Parathyroid adenoma (tissue), 2 donors: ENCODE measurements around the gene ZKSCAN1.
"Not testable (repeated sequence)": the region's sequence is repeated elsewhere in the genome, so short reads cannot be mapped to it uniquely, and the experiment has no call there.

Experiments used
- H2AFZ ChIP-seq: fragments of 300-600 bp; sonication (generic); one replicate; pipeline ENCODE4 v1.7.0; 2017; ENCODE audit warnings: antibody characterized with exemption, mild to moderate bottlenecking
- H3K27ac ChIP-seq: fragments of 300-600 bp; sonication (generic); one replicate; pipeline ENCODE4 v1.7.0; 2017
- H3K27me3 ChIP-seq: fragments of 300-600 bp; sonication (generic); one replicate; pipeline ENCODE4 v1.7.0; 2017; ENCODE audit warnings: low read length; ENCODE audit not compliant: control insufficient read depth, insufficient read depth
- H3K36me3 ChIP-seq: fragments of 300-600 bp; sonication (generic); one replicate; pipeline ENCODE4 v1.7.0; 2017; ENCODE audit warnings: low read length; ENCODE audit not compliant: control insufficient read depth, insufficient read depth
- H3K4me1 ChIP-seq: fragments of 300-600 bp; sonication (generic); one replicate; pipeline ENCODE4 v1.7.0; 2017; ENCODE audit warnings: control low read depth
- H3K4me2 ChIP-seq: fragments of 300-600 bp; sonication (generic); one replicate; pipeline ENCODE4 v1.7.0; 2017; ENCODE audit warnings: low read length
- H3K4me3 ChIP-seq: fragments of 300-600 bp; sonication (generic); one replicate; pipeline ENCODE4 v1.7.0; 2017; ENCODE audit warnings: low read depth, low read length
- H3K79me2 ChIP-seq: fragments of 300-600 bp; sonication (generic); one replicate; pipeline ENCODE4 v1.7.0; 2017; ENCODE audit warnings: control low read depth
- H3K9ac ChIP-seq: fragments of 300-600 bp; sonication (generic); one replicate; pipeline ENCODE4 v1.7.0; 2017; ENCODE audit warnings: mild to moderate bottlenecking
- H3K9me3 ChIP-seq: fragments of 300-600 bp; sonication (generic); one replicate; pipeline ENCODE4 v1.7.0; 2017; ENCODE audit warnings: low read length; ENCODE audit not compliant: control insufficient read depth
- CTCF ChIP-seq: fragments of 300-600 bp; sonication (generic); IDR thresholded peaks from one replicate; pipeline ENCODE4 v1.7.0; 2017; ENCODE audit warnings: antibody characterized with exemption, mild to moderate bottlenecking
- donor health status: primary hyperparathyroidism.

ZKSCAN1 gene

GRCh38 chr7:100003711-100004661, 11.4 kb upstream of the ZKSCAN1 start:
- Histone ChIP-seq H3K9ac (no peak overlapping the region), H3K27me3 (no peaks in the 10 kb centered on the region), H3K4me3 (no peak overlapping the region), H2AFZ (no peak overlapping the region), H3K27ac (no peak overlapping the region), H3K9me3 (no peaks in the 10 kb centered on the region), H3K4me1 (no peaks in the 10 kb centered on the region), H3K79me2 (no peaks in the 10 kb centered on the region), H3K4me2 (no peak overlapping the region), H3K36me3 (no peaks in the 10 kb centered on the region)
- no peak for TF ChIP-seq CTCF

GRCh38 chr7:100007887-100008286, 7.5 kb upstream of the ZKSCAN1 start:
- H3K4me1 ChIP-seq, result no peaks in the 10 kb centered on the region
- H3K4me2 ChIP-seq, result no peak overlapping the region
- H3K27ac ChIP-seq, result no peak overlapping the region
- TF ChIP-seq CTCF, result no peak
- H2AFZ ChIP-seq, result no peak overlapping the region
- no peaks in the 10 kb centered on the region for H3K36me3 ChIP-seq
- H3K4me3 ChIP-seq, result no peak overlapping the region
- no peaks in the 10 kb centered on the region for H3K79me2 ChIP-seq
- no peaks in the 10 kb centered on the region for H3K9me3 ChIP-seq
- H3K9ac ChIP-seq, result no peak overlapping the region
- no peaks in the 10 kb centered on the region for H3K27me3 ChIP-seq

- H2AFZ ChIP-seq, result peak overlapping the region; percentile 54
- H3K9ac ChIP-seq, result no peak overlapping the region
- H3K9me3 ChIP-seq, result no peaks in the 10 kb centered on the region
- no peak for TF ChIP-seq CTCF
- H3K27ac ChIP-seq, result no peak overlapping the region
- H3K4me3 ChIP-seq, result peak overlapping the region; percentile 28
- H3K4me2 ChIP-seq, result peak overlapping the region; percentile 58
- no peaks in the 10 kb centered on the region for H3K27me3 ChIP-seq
- no peaks in the 10 kb centered on the region for H3K36me3 ChIP-seq
- H3K79me2 ChIP-seq, result no peaks in the 10 kb centered on the region
- no peaks in the 10 kb centered on the region for H3K4me1 ChIP-seq
Measured at GRCh38 chr7:100008525-100008924, 6.9 kb upstream of the ZKSCAN1 start.

- not testable (repeated sequence) for H3K4me2 ChIP-seq, H3K9me3 ChIP-seq, H3K9ac ChIP-seq, H2AFZ ChIP-seq, H3K27me3 ChIP-seq, H3K4me3 ChIP-seq, H3K79me2 ChIP-seq, H3K27ac ChIP-seq, H3K36me3 ChIP-seq, H3K4me1 ChIP-seq
Measured at GRCh38 chr7:100009952-100010351, 5.4 kb upstream of the ZKSCAN1 start.

GRCh38 chr7:100010901-100011300, 4.5 kb upstream of the ZKSCAN1 start:
- Histone ChIP-seq H3K4me1 (peaks cover 6% of the 10 kb centered on the region), H3K27ac (no peak overlapping the region), H3K9ac (no peak overlapping the region), H3K27me3 (no peaks in the 10 kb centered on the region), H2AFZ (no peak overlapping the region), H3K36me3 (no peaks in the 10 kb centered on the region), H3K9me3 (no peaks in the 10 kb centered on the region), H3K79me2 (peaks cover 9% of the 10 kb centered on the region), H3K4me3 (no peak overlapping the region), H3K4me2 (no peak overlapping the region)
- TF ChIP-seq CTCF, result no peak
